Astrocyte of the spinal cord (primary cell): Measurements from ENCODE around the gene GOLGA6A.
"Not testable (repeated sequence)": the region's sequence is repeated elsewhere in the genome, so short reads cannot be mapped to it uniquely, and the experiment has no call there.

Source experiments
- DNase-seq: peaks from one replicate; pipeline ENCODE4 v3.0.0; 2011; ENCODE audit warnings: low read depth, low spot score
- H3K4me3 ChIP-seq: 2 replicates; pipeline ENCODE4 v1.5.1; 2011; ENCODE audit warnings: low read depth, mild to moderate bottlenecking, low read length, moderate library complexity
- in situ Hi-C: cut with HindIII; loops from 2 replicates; pipeline ENCODE4 v1.10.0; 2017; ENCODE audit warnings: low sequenced_read_pairs
- TF ChIP-seq, protein P1 (sequence below): IDR thresholded peaks from 2 replicates; pipeline ENCODE4 v1.5.1; 2012; ENCODE audit warnings: low read depth, mild to moderate bottlenecking, low read length, inconsistent platforms

GOLGA6A gene

DNA sequence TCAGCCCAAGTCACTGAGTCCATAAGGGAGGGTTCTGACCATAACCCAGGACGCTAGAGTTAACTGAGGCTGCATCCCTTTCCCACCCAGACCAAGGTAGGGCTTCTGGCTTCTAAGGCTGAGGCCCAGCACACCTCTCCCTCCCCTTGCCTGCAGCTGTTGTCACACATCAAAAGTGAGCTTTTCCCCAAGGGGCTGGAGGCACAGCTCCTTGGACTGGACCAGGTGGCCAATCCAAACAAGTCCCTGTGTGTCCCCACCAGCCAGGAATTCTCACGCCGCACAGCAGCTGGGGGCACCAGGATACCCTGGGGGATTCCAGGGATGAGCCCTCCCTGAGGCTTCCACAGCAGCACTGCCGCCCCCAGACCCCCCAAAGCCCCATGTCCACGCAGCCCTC is 25.8 kb upstream of the GOLGA6A start:
- in situ Hi-C loops = no loop called here
- TF ChIP-seq, protein P1, sequence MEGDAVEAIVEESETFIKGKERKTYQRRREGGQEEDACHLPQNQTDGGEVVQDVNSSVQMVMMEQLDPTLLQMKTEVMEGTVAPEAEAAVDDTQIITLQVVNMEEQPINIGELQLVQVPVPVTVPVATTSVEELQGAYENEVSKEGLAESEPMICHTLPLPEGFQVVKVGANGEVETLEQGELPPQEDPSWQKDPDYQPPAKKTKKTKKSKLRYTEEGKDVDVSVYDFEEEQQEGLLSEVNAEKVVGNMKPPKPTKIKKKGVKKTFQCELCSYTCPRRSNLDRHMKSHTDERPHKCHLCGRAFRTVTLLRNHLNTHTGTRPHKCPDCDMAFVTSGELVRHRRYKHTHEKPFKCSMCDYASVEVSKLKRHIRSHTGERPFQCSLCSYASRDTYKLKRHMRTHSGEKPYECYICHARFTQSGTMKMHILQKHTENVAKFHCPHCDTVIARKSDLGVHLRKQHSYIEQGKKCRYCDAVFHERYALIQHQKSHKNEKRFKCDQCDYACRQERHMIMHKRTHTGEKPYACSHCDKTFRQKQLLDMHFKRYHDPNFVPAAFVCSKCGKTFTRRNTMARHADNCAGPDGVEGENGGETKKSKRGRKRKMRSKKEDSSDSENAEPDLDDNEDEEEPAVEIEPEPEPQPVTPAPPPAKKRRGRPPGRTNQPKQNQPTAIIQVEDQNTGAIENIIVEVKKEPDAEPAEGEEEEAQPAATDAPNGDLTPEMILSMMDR = no peak
- DNase-seq = no peak
- no peak overlapping the region for H3K4me3 ChIP-seq

DNA sequence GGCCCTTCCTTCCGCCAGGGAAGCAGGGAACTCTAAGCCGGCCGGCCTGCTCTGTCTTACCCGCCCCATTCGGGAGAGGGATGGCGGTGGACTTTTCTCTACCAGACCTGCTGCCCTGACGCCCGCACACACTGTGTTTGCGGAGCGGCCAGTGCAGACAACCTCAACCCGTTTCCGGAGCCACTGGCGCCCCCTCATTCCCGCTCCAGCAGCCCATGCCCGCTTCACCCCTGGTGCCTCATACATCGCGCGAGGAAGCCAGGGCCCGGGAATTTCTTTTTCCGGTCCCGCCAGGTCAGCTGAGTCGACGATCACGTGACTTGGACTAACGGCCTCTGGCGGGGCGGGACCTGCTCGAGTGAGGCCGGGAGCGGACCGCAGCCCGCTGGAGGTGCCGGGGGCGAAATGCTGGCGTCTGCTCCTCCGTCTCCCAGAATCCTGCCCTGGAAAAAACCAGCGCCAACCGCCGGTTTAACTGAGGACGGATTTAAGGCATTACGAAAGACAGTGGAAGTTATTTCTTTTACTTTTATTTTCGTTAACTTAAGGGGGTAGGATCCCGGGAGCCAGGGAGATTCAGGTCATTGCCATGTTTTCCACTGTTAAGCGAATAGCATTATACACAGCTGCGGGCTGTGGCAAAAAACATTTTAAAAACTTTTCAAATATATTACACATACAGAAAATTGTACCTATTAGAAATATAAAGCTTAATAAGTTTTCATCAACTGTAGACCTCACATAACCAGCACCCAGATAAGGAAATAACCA is 17.8 kb upstream of the GOLGA6A start:
- peak overlapping the region; percentile 35 for H3K4me3 ChIP-seq
- in situ Hi-C loops = not testable (repeated sequence)
- DNase-seq = peak; percentile 89

DNA sequence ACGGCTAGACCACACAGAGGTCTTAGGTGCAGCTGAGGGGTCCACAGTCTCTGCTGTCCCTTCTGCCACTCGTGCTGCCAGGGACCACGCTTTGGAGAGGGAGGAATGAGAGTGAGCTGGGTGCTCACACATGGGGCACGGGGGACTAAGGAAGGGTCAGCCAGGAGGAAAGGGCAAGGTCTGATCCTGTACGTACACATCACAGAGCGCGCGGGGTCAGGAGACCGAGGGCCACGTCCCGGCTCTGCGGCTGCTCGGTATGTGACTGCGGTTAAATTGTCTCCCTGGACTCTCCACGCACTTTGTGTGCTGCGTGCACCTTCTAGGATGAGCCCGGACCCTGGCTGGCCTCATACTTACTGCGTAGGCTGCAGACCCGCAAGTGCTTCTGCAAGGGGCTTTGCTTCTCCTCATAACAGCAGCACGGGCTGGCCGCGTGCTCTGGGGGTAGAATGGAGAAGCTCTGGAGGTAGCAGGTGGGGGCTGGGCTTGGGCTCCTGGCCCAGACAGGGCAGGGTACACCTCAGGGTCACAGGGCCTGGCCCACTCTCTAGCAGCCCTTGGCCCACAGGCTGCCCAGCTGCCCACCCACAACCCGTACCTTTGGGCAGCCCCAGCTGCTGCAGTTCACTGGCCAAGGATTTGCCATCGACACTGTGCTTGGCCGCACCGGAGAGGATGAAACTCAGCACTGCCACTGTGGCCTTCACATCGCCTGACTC is 14.6 kb upstream of the GOLGA6A start:
- DNase-seq, H3K4me3 ChIP-seq, in situ Hi-C loops: not testable (repeated sequence)

DNA sequence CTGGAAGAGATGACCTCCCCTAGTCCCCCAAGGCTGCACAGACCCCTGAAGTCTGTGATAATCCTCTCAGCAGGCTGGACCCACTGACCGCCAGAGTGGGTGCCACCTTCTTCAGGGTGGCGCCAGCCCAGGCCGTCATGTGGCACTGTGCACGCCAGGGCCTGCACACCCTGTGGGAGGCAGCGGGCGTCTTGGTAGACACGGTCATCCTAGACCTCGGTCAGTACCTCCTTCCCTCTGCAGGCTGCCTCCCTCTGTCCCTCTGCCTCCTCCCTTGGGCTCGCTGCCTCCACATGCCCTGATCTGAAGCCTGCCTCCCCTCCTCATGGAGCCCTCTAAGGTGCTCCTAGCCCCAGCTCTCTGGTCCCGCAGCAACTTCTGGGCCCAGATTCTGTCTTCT is 13.3 kb upstream of the GOLGA6A start:
- in situ Hi-C loops, DNase-seq, H3K4me3 ChIP-seq: not testable (repeated sequence)

DNA sequence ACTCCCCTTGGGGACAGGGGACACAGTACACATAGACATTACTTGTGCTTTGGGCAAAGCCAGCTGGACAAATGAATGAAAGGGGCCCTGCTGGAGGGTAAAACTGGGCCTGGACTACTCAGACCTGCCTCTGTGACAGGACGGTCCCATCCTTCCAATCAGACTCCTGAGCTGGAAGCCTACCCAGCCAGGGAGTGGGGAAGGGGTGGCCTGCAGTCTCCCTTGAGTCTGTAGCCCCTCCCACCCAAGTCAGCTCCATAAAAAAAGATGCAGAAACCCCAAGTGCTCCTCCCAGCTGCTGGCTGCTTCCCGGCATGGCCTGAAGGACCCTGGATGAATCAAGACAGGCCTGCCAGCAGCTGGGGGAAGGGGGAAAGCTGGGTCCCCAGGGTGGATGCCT is 12.2 kb upstream of the GOLGA6A start:
- in situ Hi-C loops, H3K4me3 ChIP-seq, DNase-seq: not testable (repeated sequence)

DNA sequence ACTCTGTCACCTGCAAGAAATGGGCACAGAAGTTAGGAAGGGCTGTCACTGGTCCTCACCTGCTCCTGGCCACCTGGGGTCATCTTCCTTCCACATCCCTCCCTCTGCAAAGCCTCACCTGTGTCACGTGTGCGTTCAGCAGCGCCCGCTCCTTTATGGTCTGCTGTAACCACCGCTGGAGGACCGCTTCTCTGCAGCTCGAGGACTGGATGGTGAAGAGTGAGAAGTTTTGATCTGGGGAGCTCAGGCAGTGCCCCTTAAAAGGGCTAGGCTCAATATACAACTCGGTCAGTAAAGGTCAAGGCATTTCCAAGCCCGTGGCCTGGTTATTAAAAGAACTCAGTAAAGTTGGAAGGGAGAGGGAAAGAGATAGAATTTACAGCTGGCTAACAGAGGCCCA is 6.6 kb downstream of the GOLGA6A start:
- in situ Hi-C loops, H3K4me3 ChIP-seq, DNase-seq: not testable (repeated sequence)

DNA sequence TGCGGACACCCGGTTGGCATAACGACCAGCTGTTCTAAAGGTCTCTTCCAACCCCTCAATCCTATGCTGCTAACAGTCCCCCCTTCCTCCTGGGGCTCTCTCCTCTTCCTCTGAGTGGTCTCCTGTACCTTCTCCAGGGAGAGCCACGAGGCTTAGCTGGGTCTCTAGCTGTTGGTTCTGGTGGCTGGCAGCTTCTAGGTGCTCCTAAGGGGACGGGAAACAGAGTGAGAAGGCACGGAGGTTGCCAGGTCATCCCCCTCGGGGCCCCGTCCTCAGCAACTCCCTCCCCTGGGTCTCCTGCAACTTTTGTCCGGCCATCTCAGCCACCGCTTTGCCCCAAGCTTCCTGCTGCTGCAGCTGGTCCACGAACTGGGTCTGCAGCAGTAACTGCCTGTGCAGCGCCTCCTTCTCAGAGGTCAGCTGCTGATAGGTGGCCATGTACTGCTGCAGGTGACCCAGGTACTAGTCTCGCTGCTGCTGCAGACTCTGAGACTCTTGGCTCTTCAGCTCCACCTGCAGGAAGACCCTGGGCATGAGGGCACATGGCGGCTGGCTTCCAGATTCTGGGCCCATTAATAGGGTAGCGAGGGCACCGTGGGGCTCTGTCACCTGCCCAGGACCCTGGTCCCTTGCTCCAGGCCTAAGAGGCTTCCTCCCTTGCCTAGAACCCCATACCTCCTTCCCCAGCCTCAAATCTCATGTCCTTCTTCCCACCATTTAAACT is 9.6 kb downstream of the GOLGA6A start:
- DNase-seq, H3K4me3 ChIP-seq, in situ Hi-C loops: not testable (repeated sequence)
- TF ChIP-seq, protein P1 = peak; percentile 30

DNA sequence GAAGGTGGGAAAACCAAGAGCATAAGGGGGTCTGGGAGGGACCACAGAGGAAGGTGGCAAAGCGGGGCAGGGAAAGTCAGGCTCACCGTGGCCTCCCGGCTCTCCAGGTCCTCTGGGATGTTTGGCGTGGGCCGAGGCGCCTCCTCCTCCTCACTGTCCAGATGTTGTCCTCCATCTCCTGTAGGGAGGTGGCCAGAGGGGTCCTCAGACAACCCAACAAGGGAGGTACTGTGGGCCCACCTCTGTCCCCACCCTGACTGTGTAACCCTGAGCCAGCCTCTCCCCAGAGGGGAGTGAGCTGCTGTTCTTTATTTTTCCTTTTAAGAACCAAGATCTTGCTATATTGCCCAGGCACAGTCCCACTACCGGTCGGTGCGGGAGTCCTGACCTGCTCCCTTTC is 10.2 kb downstream of the GOLGA6A start:
- in situ Hi-C loops, H3K4me3 ChIP-seq, DNase-seq: not testable (repeated sequence)

DNA sequence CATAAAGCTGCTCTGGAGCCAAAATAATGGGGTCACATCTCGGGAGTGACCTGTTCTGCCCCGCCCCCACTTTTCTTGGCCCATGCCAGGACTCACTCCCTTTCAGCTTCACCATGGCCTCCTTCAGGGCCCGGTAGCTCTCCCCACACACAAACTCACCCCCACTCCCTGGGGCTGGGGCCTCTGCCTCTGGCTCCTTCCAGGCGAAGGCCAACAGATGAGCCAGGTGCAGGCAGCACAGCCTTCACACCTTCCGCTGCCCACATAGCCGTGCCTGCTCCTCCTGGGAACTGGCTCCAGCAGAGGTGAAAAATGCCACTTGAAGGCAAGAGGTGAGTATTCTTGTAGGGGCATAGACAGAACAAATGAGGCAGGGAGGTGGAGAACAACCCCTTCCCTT is 10.7 kb downstream of the GOLGA6A start:
- DNase-seq, H3K4me3 ChIP-seq, in situ Hi-C loops: not testable (repeated sequence)

DNA sequence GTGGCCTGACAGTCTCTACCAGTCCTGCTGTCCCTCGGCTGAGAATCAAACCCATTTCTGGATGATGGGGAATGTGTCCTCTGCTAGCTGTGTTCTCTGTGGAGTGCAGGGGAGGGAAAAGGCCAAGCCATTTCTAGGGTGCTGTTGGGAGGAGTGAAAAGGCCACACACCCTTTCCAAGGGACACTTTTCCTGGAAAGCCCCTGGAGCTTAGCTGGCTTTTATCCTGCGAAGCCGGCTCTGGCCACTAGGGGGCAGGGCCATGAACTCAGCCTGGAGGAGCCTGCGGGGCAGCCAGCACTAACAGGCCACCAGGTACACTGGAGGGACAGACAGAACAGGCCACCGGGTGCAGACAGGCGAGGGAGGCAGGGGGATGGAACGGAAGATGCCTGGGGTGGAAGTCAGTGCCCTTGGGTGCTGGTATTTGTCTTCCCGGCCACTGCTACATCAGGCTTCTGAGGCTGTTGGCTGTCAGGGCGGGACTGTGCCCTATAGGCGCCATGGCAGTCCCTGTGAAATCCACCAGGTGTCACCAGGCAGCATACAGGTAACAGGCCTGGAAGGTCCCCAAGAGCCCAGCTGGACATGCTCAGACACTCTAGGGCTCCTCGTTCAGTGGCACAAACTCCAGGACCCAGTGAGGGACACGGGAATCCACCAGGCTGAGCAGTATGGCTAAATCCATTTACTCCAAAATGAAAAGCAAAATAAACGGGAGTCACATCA is 16.5 kb downstream of the GOLGA6A start:
- DNase-seq, H3K4me3 ChIP-seq, in situ Hi-C loops: not testable (repeated sequence)
- TF ChIP-seq, protein P1 = peak; percentile 26

DNA sequence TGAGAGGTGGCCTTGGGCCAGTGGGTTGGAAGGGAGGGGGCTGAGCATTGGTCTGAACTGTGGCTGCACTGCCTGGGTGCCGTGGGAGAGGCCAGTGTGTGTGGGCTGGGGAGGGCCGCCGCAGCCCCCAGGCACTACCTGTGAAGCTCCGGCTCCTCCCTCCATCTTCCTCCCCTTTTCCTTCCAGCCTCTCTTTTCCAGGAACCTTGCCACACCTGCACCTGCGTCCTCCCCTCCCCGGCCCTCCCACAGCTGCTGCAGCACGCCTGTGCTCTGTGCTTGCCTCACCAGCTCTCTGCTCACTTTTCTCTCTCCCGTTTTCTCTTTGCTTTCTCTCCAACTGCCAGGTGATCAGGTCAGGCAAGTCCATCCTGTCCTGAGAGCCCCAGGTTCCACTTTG is 17.5 kb downstream of the GOLGA6A start:
- in situ Hi-C loops, DNase-seq, H3K4me3 ChIP-seq: not testable (repeated sequence)

DNA sequence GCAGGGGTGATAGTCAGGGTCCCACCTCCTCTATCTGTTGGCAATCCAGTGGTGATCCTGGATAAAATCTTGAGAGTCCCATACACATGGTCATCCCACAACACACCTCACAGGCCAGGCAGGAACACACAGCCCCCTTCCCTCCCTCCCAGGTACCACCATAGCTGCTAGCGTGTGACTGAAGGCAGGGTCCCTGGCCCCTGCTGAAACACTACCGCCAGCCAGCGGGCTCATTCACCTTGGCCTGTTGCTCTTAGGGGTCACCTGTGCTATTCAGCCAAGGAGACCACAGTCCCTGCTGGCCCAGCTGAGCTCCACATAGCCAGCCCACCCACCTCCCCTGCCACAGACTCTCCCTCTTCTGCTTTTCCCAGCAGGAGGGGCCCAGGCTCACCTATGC is 18.2 kb downstream of the GOLGA6A start:
- in situ Hi-C loops, H3K4me3 ChIP-seq, DNase-seq: not testable (repeated sequence)

DNA sequence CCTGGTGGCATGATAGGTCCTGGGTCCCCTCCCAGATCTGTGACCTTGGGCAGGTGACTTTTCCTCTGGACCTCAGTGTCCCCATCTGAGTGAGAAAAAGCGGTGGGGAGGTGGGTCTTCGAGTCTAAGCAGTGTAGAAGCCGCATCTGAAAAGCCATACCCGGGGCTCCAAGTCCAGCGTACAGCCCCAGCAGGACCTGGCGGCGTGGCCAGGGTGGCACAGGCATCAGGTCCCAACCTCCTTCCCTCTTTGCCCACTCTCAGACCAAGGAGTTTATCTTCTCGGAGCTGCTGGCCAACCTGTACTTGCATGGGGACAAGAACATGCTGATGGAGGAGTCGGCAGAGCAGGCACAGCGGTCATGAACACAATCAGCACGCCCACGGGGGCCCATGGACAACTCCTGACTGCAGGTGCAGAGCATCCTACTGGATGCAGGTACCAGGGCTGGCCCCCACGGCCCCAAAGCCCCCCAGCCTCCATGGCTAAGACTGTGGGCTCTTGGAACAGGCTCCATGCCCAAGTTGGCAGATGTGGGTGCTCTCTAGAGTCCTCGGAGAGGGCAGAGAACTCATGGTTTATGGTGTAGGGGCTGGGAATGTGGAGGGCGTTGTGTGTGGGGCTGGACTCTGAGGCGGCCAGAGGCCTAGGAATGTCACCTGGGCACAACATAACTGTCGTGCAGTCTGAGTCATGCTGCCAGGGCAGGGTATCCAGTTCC is 18.8 kb downstream of the GOLGA6A start:
- DNase-seq, H3K4me3 ChIP-seq, in situ Hi-C loops: not testable (repeated sequence)
